Activated CD8-positive, alpha-beta memory T cell treated with anti-CD3 and anti-CD28 coated beads for 4 hours (primary cell): ENCODE results near the gene CRYL1.
A peak's percentile ranks its signal among the peaks of the same experiment; 100 is the strongest.

Experiments used
- DNase-seq, 2 donors: peaks; one replicate each; pipeline ENCODE4 v3.0.0-alpha.2; 2020; ENCODE audit warnings: low read depth in 2 of 2

The CRYL1 gene

DNA sequence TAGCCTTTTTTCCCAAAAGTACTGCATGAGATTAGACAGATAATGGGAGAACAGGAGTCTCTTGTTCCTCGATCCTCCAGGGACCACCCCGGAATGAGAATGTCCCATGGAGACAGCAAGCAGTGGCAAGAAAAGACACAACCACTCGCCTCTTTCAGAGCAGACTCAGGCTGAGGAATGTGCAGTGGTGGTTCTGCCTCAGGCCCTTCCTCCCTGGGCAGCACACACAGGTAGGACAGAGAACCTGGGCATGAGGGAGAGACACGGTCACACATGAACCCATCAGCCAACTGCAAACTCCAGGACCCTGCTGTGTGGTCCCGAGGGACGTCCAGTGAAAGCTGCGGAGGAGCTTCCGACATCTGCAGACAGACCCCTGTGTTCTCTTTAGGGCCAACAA, 31.0 kb downstream of the CRYL1 start:
- no peak for DNase-seq

DNA sequence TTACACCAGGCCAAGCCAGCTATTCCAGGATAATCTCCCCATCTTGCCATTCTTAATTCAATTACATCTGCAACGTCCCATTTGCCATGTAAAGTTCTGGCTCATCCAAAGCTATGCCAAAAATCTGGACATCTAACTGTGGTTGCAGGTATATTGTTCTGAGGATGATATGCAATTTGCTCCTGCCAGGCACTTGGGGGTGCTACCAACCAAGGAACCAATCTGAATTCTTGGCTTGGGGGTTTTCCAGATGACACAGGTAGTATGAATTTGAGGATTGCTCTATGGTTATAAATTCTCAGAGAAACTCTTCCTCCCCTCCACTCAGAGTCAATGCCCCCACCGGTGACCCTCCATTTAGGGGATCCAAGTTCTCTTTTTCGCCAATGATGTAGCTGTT, 33.0 kb downstream of the CRYL1 start:
- no peak for DNase-seq

DNA sequence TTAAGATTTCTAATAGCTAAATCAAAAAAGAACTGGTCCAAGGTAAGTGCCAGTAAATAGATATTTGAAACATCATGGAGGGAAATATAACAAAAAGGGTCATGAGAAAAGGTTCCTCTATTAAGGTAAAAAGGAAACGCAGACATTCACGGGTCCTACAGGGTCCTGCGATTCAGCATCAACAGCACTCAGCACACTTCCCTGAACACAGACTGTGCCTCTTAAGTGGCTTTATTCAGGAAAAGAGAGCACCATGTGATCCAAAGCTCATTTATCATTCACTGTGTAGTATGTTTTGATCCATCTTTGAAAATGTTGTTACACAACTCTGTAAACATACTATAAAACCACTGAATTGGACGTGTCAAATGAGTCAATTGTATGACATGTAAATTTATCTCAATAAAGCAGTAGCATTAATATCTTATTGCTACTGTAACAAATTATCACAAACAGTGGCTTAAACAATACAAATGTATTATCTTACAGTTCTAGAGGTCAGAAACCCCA, 33.7 kb downstream of the CRYL1 start:
- DNase-seq, result no peak

DNA sequence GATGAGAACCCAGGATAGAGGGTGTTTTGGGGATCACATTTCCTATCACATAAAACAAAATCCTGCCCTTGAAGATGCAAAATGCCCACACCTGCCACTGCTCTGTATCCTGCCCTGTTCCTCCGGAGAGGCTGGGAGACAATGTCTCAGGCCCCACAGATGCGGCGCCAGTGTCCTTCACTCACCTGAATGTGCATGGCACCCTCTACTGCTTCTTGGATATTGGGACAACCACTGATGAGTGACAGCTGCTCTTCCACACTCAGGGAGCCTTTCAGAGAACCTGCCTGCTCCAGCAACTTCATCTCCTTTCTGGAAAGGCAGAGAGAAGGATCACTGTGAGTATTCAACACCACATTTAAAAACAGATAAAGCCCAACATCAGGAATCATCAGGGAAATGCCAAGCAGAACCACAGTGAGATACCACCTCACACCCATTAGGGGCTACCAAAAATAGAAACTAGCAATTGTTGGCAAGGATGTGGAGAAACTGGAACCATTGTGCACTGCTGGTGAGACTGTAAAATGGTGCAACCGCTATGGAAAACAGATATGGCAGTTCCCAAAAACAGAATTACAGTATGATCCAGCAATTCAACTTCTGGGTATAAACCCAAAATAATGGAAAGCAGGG, 36.4 kb downstream of the CRYL1 start:
- DNase-seq, result peak in 1 of 2 donors; percentile 34

DNA sequence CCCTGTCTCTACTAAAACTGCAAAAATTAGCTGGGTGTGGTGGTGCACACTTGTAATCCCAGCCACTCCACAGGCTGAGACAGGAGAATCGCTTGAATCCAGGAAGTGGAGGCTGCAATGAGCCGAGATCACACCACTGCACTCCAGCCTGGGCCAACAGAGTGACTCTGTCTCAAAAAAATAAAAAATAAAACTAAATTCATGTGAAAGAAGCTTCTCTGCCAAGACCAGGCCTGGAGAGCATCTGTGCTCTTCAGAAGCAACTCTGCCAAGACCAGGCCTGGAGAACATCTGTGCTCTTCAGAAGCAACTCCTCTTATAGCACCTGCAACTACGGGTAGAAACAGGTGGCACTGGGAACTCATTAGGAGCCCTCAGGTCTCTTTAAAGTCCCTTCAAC, 37.7 kb downstream of the CRYL1 start:
- DNase-seq, result no peak

DNA sequence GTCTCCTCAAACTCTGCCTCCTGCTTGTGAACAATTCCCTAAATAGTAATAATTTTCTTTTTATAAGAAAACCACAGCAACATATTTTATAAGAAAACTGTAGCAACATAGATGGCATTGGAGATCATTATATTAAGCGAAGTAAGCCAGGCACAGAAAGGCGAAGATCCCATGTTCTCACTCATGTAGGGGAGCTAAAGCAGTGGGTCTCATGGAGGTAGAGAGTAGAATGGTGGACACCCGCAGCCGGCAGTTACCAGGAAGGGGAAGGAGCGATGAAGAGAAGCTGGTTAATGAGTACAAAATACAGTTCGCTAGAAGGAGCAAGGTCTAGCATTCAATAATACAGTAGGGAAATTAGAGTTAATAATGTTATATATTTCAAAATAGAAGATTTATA, 42.9 kb downstream of the CRYL1 start:
- DNase-seq, result no peak

DNA sequence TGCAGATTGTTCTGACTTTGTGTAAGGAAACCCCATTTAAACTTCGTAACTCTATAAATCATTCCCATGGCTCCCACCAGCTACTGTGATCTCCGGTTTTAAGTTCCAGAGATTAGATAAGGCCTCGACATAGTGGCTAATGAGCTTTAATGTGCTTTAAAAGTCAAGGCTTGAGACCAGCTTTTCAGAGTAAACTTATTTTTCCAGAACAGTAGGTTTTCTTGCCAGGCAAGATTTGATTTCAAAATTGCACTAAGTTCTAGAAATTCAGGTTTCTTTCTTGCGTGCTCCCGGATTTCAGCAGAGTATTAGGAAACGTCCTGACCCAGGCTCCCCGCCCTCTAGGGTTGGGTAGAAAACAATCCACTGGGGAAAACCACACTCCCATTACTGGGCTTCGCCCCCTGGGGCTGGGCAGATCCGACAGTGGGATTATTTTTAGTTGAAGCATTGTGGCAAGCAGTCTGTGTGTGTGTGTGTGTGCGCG, 43.3 kb downstream of the CRYL1 start:
- no peak for DNase-seq

DNA sequence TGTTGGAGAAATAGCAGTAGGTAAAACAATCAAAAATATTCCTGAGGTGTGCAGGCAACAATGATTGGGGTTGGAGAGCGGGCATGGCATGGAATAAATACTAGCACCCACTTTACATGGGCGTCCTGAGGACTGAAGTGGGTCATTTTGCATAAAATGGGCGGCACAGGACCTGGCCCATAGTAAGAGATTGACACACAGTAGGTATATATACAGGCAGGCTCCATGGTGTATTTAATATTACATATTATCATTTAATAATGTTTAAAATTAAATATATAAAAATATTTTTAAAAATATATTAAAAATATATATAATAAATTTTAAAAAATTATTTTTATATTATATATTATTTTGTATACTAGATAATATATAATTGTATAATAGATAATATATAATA, 48.3 kb downstream of the CRYL1 start:
- no peak for DNase-seq

DNA sequence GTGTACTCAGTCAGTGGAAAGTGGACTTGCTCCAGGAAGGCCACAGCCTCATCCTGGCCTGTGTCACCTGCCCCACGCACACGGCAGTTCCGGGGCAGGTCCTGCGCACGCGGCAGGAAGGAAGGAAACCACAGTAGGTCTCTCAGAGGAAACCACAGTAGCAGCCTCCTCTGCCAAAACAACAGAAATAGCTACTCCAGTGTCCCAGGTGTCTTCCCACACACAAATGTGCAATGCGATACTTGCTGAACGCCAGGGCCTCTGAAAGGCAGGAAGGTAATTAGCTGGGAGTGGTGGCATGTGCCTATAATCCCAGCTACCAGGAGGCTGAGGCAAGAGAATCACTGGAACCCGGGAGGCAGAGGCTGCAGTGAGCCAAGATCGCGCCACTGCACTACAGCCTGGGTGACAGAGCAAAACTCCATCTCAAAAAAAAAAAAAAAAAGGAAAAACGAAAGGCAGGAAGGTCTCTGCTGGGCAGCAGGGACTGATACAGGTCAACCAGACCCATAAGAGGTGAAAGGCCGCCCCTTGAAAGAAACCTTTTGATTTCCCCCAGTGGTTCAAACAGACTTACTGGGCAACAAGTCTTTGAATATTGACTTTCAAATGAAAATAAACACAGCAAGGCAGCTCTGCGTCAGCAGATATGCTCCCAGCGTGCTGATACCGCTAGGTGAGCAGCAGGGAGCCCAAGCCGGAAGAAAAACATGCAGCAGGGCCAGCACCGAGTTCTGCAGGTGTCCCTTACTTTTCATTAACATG, 49.5 kb downstream of the CRYL1 start:
- peak in 1 of 2 donors; percentile 34 for DNase-seq

DNA sequence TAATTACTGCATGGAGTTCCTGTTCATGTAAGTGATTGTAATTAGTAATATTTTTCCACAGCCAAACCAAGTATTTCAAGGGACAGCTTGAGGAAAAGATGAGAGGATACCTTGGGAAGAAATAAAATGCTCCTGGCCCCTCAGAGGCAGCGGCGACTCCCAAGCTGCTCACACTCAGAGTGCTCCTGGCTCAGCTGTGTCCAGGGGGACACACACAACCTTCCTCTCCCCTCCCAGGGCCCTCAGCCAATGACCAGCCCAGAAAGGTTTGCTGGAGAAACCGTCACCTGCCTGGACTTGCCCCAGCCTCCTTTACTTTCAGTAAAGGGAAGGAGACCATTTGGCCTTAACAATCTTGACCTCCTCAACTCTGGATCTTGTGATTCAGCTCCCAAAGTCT, 51.1 kb downstream of the CRYL1 start:
- DNase-seq, result no peak

DNA sequence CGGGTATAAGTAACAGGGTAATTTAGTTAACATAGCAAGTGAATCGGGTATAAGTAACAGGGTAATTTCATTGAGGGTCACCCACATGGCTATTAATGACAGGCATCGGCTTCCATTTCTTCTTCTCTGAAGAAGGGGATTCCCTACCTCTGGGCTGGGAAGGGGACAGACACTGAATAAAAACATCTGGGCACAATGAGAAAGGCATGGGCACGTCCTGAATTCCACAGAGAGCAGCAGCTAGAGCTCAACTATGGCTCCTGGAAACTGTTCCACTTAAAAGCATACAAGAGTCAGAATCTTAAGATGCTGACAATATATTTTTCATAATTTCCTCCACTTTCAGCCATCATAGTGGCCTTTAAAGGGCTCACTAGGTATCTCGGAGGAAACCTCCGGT, 51.8 kb downstream of the CRYL1 start:
- no peak for DNase-seq

DNA sequence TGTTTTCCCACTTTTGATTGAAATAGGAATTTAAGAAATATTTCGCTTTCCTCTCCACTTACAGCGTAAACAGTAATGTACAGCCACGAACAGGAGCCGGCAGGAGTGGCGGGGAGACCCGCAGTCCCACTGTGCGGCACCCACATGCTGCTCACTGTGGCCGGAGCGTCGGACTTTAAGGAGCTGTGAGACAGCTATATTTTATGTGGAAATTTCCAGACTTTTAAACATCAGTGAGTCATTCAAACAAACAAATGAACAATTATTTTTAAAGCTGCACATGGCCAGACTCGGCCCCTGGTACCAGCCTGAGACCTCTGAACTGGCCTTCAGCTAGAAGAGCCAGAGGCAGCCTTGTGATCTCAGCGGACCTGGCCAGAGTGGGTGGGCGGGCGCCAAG, 52.5 kb downstream of the CRYL1 start:
- DNase-seq, result no peak

DNA sequence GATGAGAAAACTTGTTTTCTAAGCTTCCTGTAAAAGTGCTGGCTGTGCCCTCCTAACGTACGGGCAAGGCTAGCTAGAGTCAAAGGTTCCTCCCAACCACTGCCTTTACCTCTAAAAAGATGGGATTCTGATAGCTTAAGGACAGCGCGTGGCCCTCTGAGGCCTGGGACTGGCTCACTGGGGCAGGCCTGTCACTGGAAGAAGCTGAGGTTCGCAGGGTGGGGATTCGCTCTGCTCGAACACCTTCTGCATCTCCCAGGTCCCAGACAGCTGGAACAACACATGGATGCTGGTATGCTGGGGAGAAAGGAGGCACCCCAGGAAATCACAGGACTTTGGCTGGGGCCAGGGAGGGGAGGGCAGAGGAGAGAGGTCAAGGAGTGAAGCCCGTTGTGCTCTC, 53.1 kb downstream of the CRYL1 start:
- DNase-seq, result no peak

DNA sequence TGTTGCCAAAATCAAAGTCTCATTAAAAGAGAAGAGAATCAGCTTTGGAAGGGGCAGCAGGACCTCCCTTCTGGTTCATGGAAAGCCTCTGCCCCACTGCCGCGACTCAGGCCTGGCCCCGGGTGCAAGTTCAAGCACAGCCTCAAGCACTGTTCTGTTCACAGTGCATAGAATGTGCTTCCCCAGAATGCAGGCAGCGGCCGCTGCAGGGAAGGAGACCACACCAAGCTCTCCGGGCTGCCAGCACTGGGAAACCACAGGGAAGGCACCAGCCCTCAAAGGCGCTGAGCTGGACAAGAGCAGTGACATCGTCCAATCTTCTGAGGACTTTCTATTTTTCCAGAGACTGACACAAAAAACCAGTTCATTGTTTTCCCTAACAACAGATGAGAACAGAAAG, 55.5 kb downstream of the CRYL1 start:
- no peak for DNase-seq

DNA sequence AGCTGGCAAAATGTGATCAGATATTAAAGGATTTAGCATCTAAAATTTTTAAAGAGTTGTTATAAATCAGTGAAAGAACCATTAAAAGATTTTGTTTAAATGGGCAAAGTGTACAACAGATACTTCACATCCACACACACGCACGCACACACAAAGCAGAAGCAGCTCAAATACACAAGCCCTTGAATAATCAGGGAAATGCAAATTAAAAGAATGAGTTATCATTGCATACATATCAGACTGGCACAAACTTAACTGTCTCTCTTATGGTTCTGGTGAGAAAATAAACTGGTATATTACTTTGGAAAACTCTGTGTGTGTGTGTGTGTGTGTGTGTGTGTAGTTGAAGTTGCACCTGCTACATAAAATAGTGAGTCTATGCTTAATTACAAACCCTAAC, 59.3 kb downstream of the CRYL1 start:
- DNase-seq, result no peak

DNA sequence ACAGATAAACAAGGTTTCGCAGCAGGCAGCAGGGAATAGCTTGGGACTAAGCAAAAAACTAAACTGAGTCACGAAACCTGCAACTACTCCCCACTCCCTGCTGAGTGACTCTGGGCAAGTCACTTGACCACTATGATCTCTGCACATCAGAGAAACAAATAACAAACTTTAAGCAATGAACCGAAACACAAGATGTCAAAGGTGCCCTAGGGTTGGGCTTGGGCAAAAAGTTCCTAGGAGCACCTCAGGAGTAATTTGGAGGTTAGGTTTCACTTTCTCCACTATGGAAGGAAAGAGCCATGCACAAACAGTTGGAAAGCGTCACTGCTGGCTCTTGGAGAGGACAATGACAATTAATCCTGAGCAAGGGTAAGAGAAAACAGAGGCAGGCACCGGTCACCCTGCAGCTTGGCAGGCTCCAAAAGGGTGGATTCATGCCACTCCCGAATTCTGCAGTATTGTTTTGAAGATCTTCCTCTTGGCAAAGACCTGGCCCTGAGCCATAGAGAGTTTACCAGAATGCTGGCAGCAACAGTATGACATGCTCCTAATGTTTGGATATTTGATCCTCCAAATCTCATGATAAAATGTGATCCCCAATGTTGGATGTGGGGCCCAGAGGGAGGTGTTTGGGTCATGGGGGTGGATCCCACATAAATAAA, 60.3 kb downstream of the CRYL1 start:
- no peak for DNase-seq

DNA sequence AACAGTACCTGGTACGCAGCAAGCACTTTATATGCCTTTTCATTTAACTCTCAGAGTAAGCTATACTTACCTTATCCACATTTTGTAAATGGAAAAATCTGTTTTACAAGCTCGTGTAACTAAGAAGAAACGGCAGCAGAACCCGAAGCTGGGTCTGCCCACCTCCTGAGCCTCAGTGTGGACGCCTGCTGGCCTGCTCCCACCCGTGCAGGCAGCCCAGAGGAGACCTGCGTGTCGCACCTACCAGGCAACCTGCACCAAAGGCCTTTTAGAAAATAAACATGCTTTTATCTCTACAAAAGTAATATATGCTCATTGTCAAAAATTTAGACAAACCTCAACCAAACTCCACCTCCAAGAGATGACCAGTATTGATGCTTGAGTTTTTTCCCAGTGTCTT, 62.7 kb downstream of the CRYL1 start:
- no peak for DNase-seq

DNA sequence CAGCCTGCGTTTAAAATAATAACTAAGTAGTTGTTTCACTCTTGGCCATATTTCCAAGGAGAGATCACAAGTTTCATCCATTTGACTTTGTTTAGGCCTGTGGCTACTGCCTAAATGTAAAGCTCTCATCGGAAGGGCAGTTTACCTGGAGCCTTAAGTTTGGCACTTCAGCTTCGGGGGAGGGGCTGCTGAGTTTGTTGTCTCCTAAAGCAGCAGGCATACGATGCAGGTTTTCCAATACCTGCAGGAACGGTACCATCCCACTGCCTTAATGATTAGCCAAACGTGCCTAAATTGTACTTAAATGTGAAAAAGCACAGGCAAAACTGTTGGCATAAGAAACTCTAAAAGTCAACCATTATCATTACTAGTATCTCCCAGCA, 63.1 kb downstream of the CRYL1 start:
- DNase-seq, result no peak

DNA sequence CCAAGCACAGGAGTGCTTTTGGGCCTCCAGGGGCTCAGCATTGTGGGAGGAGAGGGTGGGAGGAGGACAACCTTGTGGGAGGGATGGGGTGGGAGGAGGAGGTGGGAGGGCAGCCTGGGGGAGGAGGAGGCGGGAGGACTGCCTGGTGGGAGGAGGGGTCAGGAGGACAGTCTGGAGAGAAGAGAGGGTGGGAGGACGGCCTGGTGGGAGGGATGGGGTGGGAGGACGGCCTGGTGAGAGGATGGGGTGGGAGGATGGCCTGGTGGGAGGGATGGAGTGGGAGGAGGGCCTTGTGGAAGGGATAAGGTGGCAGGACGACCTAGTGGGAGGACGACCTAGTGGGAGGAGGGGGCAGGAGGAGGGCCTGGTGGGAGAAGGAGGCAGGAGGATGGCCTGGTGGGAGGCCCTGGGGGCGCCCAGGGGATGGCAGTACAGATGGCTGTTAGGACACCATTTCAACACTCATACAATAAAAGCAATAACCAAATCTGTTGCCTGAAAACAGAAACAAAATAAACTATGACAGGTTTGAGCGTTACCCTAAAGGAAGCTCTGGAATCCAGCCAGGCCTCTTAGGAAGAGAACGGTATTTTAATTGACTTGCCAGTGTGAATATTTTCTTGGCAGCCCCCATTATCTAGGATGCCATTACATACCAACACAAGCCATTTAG, 63.7 kb downstream of the CRYL1 start:
- no peak for DNase-seq

DNA sequence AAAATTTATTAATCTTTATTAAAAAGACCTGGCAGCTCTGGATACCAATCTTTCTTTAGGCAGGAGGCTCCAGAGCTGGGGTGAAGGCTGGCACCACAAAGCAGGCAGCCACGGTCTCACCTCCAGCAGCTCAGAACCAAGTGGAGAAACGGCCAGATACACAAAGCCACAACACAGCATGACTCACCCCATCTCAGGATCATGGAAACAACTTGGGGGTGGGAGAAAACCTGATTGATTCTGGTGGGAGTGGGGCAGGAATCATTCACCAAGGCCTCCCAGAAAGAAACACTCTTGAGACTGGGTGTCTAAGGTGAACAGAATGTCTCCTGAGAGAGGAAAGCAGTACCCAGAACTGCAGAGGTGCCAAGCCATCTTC, 64.2 kb downstream of the CRYL1 start:
- DNase-seq, result no peak

DNA sequence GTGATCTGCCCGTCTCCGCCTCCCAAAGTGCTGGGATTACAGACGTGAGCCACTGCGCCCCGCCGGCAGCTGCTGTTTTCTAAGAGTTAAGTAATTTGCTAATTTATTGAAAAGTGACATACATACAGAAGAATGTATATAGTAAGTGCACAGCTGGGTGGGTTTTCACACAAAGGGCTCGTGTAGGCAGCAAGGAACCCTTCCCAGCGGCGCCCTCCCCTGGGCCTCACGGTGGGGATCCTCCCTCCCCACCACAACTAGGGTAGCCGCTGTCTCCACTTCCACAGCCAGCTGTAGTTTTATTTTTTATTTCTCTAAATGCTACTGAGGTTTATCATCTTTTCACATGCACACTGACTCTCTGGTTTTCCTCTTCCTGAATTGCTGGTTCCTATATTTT, 64.9 kb downstream of the CRYL1 start:
- DNase-seq, result no peak

DNA sequence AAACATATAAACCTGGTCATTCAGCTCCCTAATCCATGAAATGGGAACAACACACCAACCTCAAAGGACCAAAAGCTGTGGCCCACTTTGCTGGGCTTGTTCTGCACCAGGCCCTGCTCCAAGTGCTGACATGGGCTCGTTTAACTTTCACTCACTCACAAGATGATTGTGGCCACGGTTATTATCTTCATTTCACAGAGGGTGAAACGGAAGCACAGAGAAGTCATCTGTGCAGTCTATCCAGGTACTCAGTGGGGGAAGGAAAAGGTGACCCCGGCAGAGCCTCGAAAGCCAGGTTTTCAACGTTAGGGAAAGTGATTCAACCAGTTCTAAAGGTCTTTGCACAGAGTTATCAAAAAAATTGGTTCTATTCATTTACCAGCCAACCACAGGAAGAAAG, 68.0 kb downstream of the CRYL1 start:
- DNase-seq, result no peak
